A673 (cell line): ENCODE results near the gene OR5K3.

ENCODE experiments used
- EZH2 ChIP-seq: fragments of 200-600 bp; sonication (generic); IDR thresholded peaks from 2 replicates; pipeline ENCODE4 v1.6.1; 2017; ENCODE audit warnings: borderline replicate concordance, low read depth, mild to moderate bottlenecking, mixed read lengths, antibody characterized with exemption, low read length; ENCODE audit not compliant: poor library complexity, severe bottlenecking
- TF ChIP-seq, protein P1 (sequence below): fragments of 300-800, 200-600 bp; sonication (generic); conservative IDR thresholded peaks from 2 replicates; pipeline ENCODE4 v1.5.1; 2017; ENCODE audit warnings: low read depth, mild to moderate bottlenecking, antibody characterized with exemption, low read length, moderate library complexity, mixed read lengths

DNA sequence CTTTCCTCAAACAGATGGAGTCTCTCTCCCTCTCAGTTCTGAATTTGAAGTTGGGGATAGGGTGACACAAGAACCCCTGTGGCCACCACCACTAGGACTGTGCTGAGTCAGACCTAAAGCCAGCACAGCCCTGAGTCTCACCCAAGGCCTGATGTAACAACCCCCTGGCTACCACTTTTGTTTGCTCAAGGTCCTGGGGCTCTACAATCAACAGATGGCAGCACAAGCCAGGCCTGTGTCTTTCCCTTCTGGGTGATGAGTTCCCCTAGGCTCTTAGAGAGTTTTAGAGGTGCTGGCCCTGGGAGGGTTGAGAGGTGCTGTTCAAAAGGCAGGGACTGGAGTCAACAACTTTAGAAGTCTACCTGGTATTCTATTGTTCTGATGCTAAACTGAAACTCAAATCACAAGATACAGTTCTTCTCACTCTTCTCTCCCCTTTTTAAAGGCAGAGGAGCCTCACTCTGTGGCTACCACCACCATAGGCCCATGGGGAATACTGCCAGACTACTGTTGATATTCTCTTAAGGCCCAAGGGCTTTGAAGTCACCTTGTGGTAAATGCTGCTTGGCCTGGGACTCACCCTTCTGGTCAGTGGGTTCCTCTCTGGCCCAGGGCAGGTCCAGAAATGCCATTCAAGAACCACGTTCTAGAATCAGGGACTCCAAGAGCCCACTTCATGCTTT lies 30.3 kb upstream of the OR5K3 start:
- TF ChIP-seq, protein P1, sequence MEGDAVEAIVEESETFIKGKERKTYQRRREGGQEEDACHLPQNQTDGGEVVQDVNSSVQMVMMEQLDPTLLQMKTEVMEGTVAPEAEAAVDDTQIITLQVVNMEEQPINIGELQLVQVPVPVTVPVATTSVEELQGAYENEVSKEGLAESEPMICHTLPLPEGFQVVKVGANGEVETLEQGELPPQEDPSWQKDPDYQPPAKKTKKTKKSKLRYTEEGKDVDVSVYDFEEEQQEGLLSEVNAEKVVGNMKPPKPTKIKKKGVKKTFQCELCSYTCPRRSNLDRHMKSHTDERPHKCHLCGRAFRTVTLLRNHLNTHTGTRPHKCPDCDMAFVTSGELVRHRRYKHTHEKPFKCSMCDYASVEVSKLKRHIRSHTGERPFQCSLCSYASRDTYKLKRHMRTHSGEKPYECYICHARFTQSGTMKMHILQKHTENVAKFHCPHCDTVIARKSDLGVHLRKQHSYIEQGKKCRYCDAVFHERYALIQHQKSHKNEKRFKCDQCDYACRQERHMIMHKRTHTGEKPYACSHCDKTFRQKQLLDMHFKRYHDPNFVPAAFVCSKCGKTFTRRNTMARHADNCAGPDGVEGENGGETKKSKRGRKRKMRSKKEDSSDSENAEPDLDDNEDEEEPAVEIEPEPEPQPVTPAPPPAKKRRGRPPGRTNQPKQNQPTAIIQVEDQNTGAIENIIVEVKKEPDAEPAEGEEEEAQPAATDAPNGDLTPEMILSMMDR = no peak
- no peak for TF ChIP-seq EZH2
